AG04450 (cell line): Measurements from ENCODE around the gene AP1M2. TPM values are rescaled to one million over a fixed set of nuclear protein-coding genes. Genes with fewer than 3 reads are reported as not detected.

Experiments used
- CTCF ChIA-PET: fragments of 300-600, 350-600 bp; formaldehyde crosslinking; extraction: SDS; loops from one replicate; lab custom pipeline; 2022; ENCODE audit warnings: antibody characterized with exemption, inconsistent platforms; lab: Charles Lee
- POLR2A ChIA-PET: fragments of 350-600 bp; formaldehyde crosslinking; extraction: SDS; loops from one replicate; lab custom pipeline; 2021; ENCODE audit warnings: antibody characterized with exemption, inconsistent platforms; lab: Yijun Ruan, JAX
- DNase-seq: peaks from one replicate; pipeline ENCODE4 v3.0.0-alpha.2; 2011; ENCODE audit warnings: low read depth, low spot score
- H3K27ac ChIP-seq: one replicate; pipeline ENCODE4 v1.5.1; 2012; ENCODE audit warnings: low read depth, low read length, control low read depth
- H3K27me3 ChIP-seq: one replicate; pipeline ENCODE4 v1.6.0; 2012; ENCODE audit warnings: low read length; ENCODE audit not compliant: control insufficient read depth, insufficient read depth
- H3K4me3 ChIP-seq: 2 replicates; pipeline ENCODE4 v1.5.1; 2011; ENCODE audit warnings: mild to moderate bottlenecking, low read depth, low read length, control low read depth
- H3K9me3 ChIP-seq: 2 replicates; pipeline ENCODE4 v1.5.1; 2012; ENCODE audit warnings: low read length; ENCODE audit not compliant: control insufficient read depth, insufficient read depth
- CTCF ChIP-seq: IDR thresholded peaks from 2 replicates; pipeline ENCODE4 v1.5.1; 2011; ENCODE audit warnings: low read depth, low read length, control low read depth, inconsistent platforms
- polyA plus RNA-seq: library from polyadenylated mRNA; depleted of rRNA; stranded (reverse); fragments of >200 nt; gene quantifications from 2 replicates; pipeline ENCODE4 v1.2.3, GENCODE V29; 2011

AP1M2 gene
- polyA plus RNA-seq, 1 experiment: 0.17 TPM

- ChIA-PET CTCF (interaction anchor here (0.6 to 6.2 kb wide), 4 partner anchors 21 to 117 kb away, joined by 3 to 273 read pairs (median 44); partner anchors contain the start of gene QTRT1), POLR2A (no interaction called here)
- no peak for TF ChIP-seq CTCF
- H3K27ac ChIP-seq: no peak overlapping the region
- DNase-seq: no peak
- H3K4me3 ChIP-seq: no peak overlapping the region
- peaks cover 25% of the 10 kb centered on the region for H3K27me3 ChIP-seq
- H3K9me3 ChIP-seq: peaks cover 4% of the 10 kb centered on the region; the same call in 1 of the 2 replicates
Measured at GRCh38 chr19:10583036-10583776, 3.9 kb downstream of the AP1M2 start.

DNA sequence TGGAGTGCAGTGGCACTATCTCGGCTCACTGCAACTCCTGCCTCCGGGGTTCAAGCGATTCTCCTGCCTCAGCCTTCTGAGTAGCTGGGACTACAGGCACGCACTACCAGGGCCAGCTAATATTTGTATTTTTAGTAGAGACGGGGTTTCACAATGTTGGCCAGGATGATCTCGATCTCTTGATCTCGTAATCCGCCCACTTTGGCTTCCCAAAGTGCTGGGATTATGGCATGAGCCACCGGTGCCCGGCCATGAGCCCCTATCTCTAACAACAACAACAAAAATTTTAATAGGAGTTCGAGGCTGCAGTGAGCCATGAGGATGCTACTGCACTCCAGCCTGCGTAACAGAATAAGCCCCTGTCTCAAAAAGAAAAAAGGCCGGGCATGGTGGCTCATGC, 5.0 kb downstream of the AP1M2 start:
- ChIA-PET POLR2A (interaction anchor here (1.6 to 1.9 kb wide), 2 partner anchors 20 to 62 kb away, joined by 8 read pairs; no protein-coding TSS in a partner anchor), CTCF (interaction anchor here (0.6 to 6.2 kb wide), 20 partner anchors 8 to 369 kb away, joined by 3 to 273 read pairs (median 7); partner anchors contain the start of gene QTRT1)
- H3K27ac ChIP-seq: no peak overlapping the region
- H3K27me3 ChIP-seq: peaks cover 17% of the 10 kb centered on the region
- no peak overlapping the region for H3K4me3 ChIP-seq
- no peak for DNase-seq
- H3K9me3 ChIP-seq: peaks cover 1% of the 10 kb centered on the region; the same call in 1 of the 2 replicates
- no peak for TF ChIP-seq CTCF

- no peak overlapping the region for H3K27ac ChIP-seq
- DNase-seq: peak; percentile 83
- peak; percentile 100 for TF ChIP-seq CTCF
- CTCF ChIA-PET: interaction anchor here (0.6 to 6.2 kb wide), 46 partner anchors 8 to 650 kb away, joined by 3 to 273 read pairs (median 4); partner anchors contain the start of genes DNM2 and QTRT1
- peaks cover 9% of the 10 kb centered on the region for H3K27me3 ChIP-seq
- no peak overlapping the region for H3K4me3 ChIP-seq
- POLR2A ChIA-PET: interaction anchor here (0.6 to 1.9 kb wide), 5 partner anchors 21 to 75 kb away, joined by 3 to 8 read pairs (median 6); no protein-coding TSS in a partner anchor
- H3K9me3 ChIP-seq: no peaks in the 10 kb centered on the region
Measured at GRCh38 chr19:10580979-10581631, 6.0 kb downstream of the AP1M2 start.

- TF ChIP-seq CTCF: no peak
- CTCF ChIA-PET: interaction anchor here (0.6 to 6.2 kb wide), 4 partner anchors 41 to 122 kb away, joined by 5 to 273 read pairs (median 46); partner anchors contain the start of gene QTRT1
- Histone ChIP-seq H3K9me3 (no peaks in the 10 kb centered on the region), H3K4me3 (no peak overlapping the region), H3K27ac (no peak overlapping the region), H3K27me3 (no peaks in the 10 kb centered on the region)
- no peak for DNase-seq
- POLR2A ChIA-PET: no interaction called here
Measured at GRCh38 chr19:10577951-10578350, 9.2 kb downstream of the AP1M2 start.
